Putamen (tissue), 1 donor: ENCODE results near the gene NAXD.
"Not testable (repeated sequence)": the region's sequence is repeated elsewhere in the genome, so short reads cannot be mapped to it uniquely, and the experiment has no call there.

ENCODE experiments used
- DNase-seq: peaks from one replicate; pipeline ENCODE4 v3.0.0-alpha.2; 2016; ENCODE audit warnings: low spot score

Gene NAXD

DNA sequence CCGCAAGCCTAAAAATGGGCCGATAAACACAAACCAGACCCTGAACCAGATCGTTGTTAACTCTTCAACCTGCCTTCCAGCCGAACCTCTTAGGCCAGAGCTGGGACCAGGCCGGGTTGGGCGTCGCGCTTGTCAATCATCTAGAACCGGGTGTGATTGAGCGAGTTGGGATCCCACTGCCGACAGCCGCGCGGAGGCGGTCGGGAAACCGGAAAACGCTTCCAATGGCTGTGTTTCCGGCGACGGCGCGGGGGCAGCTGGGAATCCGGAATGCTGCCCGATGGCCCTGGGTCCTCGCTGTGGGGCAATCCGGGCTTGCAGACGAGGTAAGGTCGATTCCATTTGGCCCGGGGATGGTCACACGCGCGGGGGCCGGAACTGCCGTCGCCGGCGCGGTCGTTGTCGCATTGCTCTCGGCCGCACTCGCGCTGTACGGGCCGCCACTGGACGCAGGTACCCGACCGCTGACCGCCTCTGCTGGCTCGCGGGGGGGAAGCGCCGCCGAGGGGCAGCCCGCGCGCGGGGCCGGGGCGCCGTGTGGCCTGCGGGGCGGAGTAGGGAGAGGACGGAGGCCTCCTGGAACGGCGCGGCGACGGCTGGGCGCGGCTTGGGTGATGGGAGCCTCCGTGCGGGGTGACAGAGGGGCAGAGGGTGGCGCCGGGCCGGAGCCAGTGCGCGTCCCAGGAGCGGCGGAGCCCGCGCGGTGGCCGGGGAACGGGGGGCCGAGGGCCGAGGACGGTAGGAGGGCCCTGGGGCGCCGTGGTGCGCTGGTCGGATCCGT lies at the start of gene NAXD:
Gene NAXD, plus strand, starts transcription at position 224 of the 781 bp plus-strand sequence. Its CDS starts 57 bp downstream, at position 281.
- peak; percentile 95 for DNase-seq

DNA sequence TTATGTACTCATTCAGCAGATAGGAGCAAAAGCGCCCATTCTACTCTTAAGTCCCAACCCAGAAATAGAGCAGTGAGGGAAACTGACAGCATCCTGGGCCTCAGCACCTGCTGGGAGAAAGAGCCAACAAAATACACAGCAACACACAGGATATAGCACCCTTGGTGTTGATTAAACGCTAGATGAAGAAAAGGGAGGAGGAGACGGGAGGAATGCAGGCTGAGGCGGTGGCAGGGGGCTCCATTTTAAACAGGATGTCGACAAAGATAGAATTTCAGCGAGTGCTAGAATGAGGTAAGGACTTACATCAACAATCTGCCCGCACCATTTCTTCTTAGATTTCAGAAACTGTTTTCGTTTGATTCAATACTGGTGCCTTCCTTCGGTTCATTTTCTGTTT lies 49.2 kb upstream of the NAXD start:
- no peak for DNase-seq

DNA sequence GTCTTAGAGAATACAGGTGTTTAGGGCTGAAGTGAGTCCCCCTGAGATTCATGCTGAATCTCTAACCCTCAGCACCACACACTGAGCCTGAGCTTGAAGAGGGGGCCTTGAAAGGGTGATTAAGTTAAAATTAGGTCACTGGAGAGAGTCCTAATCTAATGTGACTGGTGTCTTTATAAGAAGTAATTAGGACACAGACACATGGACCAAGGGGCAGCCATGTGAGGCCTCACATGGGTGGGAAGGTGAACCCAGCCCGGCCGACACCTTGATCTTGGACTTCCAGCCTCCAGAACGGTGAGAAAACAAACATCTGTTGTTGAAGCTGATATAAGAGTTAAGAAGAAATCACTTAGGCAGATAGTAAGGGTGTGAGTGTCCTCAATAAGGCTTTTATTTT lies 46.7 kb upstream of the NAXD start:
- no peak for DNase-seq

DNA sequence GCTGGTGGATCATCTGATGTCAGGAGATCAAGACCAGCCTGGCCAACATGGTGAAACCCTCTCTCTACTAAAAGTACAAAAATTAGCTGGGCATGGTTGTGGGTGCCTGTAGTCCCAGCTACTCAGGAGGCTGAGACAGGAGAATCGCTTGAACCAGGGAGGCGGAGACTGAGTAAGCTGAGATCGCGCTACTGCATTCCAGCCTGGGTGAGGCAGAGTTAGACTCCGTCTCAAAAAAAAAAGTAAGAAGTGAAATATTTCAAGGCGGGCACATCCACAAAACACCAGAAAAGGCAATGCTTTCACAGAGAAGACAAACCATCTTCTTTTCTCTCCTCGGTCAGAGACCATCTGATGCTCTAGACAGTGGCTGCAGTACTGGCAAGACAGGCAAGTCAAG lies 45.4 kb upstream of the NAXD start:
- DNase-seq: not testable (repeated sequence)

DNA sequence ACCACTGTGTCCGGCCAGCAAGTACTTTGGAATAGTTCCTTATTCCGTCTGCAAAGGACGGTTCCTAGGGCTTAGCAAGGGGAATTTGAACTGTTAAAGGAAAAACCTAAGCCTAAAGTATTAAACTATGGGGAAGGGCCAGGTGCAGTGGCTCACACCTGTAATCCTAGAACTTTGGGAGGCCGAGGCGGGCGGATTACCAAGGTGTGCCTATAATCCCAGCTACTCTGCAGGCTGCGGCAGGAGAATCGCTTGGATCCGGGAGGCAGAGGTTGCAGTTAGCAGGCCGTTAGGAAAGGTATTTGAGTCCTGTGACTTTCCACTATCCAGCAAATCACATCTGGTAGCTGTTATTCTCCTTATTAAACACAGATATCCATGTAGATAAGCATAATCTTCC lies 44.5 kb upstream of the NAXD start:
- DNase-seq: no peak

DNA sequence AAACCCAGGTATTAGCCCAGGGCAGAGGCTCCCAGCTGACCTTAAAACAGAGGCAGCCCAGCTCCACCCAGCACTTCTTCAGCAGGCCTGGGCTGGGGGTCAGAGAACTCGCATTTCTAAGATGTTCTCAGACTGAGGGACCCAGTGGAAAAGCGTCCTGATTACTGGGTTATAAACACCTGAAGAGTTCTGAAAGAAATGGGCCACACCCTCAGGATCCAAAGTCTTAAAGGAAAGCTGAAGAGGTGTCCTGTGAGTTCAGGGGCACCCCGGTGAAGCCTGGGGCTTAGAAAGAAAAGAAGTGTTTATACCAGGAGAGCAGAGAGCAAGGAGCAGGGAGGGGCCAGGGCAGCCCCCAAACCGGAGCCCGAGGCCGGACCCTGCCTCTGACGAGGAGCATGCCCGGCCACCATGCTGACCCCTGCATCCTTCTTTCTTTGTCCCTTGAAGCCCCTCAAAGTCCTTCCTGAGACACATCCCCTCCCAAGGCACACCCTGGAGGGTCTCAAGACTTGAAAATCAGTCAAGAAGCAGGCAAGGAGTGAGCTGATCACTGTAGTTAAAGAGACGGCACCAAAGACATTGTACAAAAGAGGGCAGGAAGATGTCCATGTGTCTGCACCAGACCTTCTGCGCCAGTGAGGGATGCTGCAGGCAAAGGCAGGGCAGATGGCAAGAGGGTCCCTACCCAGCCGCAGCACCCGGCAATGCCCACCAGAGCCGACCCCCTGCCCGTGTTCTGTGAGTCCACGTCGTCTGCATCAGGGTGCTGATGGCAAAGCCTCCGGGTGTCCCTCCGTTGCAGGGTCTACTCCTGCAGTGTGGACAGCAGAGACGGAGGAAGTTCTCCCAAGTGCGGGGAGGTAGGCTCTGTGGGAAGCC lies 43.2 kb upstream of the NAXD start:
- no peak for DNase-seq

DNA sequence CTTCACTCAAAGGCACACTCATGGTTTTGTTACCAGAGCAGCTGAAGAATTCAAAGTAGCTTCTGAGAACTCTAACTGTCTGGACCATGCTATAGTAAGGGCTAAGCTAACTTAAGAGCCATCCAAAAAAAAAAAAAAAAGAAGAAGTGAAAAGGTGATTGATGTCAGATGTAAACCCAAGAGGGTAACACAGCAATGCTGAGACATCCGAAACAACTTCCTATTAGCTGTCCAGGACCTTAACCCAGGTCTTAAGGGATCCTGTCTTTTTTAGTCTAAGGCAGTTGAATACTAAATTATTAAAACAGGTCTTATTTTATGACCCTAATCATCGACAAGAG lies 42.6 kb upstream of the NAXD start:
- DNase-seq: no peak

DNA sequence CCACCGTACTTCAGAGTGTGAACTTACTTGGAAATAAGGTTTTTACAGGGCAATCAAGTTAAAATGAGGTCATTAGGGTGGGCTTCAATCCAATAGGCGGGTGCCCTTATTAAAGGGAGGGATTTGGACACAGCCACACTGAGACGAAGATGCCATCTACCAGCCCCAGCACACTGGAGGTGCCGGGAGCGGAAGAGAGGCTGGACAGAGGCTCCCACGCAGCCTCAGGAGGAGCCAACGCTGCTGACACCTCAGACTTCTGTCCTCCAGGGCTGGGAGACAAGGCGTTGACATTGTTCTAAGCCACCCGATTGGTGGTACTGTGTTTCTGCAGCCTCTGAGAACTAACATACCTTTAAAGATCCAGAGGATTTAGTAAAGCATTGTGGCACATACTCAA lies 41.2 kb upstream of the NAXD start:
- no peak for DNase-seq

DNA sequence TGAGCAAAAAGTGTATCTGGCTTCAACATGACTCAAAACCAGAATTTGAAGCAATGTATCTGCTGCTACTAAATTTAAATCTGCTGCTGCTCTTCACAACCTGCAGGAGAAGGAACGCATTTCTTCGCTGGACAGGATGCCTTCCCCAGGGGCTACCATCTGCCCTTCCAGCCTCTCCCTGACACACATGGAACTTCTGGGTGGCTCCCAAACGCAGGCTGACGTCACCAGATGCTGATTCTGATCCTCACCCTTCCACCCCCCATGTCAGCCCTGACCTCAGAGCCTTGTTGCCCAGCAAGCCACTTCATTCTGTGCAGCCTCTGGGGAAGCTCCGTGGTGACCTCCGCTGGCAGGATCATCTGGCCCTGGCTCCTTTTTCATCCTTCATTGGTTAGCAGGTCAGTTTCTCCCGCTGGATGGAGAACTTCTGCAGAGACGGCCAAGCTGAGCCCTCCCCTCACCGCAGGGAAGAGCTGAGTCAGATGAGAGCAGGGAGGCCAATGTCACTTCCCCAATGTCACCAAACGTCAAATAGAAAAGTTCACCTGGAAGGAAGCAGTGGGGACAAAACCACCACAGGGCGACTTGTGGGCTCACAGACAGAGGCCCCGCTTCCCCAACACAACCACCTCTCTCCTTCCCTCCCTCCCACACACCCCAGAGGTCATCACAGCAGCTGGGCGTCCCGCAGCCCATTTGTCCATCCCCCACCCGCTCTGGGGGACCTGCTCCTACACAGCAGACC lies 39.8 kb upstream of the NAXD start:
- no peak for DNase-seq

DNA sequence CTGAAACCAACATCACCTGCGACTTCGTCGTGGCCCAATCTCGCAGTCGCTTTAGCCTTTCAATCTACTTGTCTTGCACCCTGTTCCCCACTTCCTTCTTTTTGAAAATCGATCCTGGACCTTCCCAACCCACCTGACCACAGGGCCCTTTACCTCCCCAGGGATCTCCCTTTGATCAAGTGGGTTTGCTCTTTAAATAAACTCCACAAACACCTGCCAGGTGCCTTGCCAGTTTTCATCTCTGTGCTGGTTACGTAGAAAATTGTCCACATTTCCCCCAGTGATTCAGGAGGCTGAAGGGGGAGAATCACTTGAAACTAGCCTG lies 39.3 kb upstream of the NAXD start:
- DNase-seq: no peak

DNA sequence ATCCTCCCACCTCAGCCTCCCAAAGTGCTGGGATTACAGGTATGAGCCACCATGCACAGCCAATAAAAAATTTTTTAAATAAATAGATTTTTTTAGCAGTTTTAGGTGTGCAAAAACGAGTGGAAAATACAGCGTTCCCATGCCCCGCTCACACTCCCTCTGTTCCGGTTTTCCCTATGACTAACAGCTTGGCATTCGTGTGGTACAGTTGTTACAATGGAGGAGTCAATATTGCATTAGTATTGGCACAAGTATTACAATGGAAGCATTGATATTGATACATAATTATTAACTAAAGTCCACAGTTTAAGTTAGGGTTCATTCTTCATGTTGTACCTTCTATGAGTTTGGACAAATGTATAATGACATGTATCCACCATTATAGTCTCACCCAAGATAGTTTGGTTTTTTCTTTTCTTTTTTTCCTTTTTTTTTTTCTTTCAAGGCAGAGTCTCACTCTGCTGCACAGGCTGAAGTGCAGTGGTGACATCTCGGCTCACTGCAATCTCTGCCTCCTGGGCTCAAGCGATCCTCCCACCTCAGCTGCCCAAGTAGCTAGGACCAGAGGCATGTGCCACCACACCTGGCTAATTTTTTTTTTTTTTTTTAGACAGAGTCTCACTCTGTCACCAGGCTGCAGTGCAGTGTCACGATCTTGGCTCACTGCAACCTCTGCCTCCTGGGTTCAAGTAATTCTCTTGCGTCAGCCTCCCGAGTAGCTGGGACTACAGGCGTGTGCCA lies 38.4 kb upstream of the NAXD start:
- DNase-seq: no peak

DNA sequence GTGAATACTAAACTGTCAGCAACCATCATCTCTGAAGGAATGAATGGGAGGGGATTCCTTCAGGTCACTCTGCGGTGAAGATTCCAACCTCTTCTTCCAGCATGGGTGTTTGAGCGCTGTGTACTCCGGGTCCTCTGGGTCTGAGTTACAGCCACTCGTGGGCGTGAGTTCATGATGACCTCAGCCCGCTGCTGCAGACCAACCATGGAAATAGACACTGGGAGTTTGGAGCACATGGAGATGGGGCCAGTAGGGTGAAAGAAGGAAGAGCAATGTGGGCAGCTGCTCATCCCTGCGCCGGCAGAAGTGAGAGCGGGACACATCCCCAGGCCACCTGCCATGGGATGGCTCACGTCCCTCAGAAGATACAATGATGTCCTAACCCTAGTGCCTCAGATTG lies 37.0 kb upstream of the NAXD start:
- no peak for DNase-seq

DNA sequence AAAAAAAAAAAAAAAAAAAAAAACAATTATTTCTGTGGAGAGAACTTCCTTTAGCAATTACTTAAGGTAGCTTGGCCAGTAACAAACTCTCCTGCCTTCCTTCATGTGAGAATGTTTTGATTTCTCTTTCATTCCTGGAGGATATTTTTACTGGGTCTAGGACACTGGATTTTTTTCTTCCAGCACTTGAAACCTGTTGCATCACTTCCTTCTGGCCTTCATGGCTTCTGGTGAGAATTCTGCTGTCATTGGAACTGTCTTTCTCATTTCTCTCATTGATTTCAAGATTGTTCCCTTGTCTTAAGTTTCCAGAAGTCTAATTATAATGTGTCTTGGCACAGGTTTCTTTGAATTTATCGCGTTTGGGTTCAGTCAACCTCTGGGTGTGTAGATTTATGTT lies 34.5 kb upstream of the NAXD start:
- no peak for DNase-seq

DNA sequence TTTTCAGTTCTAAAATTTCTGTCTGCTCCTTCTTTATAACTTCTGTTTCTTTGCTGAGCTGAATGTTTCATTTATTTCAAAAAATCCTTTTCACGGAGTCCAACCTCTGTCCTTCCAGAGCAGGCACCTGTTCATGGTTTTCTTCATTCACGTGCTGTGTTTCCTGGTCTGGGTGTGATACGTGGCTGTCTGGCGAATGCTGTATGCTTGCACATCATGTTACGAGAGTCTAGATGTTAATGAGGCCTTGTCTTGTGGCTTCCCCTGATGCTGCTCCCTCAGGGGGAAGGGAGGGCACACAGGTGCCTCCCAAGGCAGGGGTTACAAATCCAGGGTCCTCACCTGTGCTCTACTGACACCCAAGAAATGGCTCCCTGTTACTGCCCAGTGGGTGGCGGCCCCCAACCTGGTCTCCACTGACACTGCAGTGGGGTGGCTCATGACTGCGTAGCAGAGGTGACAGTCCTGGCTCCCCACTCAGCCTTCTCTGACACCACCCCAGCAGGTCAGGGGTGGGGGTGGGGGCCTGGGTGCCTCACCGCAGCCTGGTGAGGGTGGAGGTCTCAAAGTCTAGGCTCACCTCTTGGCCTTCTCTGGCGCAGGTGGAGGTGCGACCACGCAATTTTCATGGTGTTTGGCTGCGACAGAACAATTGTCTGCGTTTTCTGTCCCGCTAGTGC lies 33.7 kb upstream of the NAXD start:
- DNase-seq: no peak

DNA sequence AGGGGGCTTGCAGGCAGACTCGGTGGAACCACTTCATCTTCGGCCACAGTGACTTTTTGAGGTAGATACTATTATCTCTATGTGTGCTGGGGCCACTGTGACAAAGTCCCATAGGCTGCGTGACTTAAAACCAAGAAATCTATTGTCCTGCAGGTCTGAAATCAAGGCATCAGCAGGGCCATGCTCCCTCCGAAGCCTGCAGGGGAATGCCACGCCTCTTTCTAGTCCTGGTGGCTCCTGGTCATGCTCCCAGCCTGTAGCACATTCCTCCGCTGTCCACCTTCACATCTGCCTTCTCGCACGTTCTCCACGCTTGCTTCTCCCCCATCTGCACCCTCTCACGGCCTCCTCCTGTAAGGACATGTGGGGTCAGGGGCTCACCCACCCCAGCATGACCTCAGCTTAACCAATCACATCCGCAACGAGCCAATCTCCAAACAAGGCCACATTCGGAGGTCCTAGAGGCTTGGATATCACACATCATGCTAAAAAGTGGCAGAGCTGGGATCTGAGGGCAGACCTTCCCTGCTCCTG lies 32.9 kb upstream of the NAXD start:
- DNase-seq: no peak

DNA sequence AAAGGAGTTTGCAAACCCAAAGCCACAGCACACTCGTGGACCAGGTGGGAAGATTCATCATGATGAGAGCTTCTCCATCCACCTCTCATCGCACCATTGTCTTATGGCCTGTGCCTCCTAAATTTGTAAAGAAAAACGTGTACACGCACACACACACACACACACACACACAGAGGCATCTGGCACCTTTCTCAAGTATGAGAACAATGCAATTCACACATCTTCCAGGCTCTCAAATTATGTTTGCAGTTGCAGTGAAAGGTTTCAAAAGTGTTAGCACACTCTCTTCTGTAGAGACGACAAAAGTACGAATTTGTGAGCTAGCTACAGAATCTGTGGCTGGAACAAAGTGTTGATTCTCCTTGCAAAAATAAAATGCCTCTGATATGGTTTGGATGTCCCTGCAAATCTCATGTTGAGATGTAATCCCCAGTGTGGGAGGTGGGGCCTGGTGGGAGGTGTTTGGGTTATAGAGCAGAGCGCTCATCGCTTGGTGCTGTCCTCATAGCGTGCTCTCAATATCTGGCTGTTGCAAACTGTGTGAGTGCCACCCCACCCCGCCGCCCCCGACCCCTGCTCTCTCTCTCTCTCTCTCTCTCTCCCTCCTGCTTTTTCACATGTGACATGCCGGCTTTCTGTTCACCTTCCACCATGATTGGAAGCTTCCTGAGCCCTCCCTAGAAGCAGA lies 32.0 kb upstream of the NAXD start:
- DNase-seq: no peak

DNA sequence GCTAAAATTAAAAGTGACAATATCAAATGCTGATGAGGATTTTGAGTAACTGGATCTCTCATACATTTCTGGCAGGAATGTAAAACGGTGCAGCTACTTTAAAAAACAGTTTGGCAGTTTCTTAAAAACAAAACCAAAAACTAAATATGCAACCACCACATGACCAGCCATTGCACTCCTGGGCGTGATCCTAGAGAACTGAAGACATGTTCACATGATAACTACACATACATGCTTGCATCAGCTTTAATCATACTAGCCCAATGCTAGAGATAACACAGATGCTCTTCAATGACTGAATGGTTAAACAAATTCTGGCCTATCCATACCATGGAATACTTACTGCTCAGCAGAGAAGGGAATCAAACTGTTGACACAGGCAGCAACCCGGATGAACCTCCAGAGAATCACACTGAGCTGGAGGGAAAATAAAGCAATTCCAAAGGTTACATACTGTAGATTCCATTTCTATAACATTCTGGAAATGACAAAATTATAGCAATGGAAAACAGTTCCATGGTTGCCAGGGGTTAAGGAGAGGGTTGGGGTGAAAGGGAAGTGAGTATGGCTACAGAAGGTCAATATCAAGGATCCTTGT lies 25.5 kb upstream of the NAXD start:
- no peak for DNase-seq

DNA sequence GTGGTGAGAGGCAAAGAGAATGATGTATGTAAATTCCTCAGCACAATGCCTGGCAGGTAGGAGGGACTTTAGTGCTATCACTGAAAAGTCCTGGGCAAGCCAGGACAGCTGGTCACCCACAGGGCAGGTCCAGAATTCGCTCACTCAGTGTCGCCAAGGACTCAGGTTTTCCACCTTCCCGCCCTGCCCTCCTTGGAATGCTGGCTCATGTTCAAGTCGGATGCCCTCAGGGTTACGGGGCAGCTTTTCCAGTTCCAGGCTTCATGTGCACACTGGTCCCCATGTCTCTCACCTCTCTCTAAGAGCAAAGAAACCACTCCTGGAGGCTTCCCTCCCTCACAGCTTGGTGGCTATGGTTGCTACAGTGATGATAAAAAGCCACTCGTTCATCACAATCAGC lies 24.8 kb upstream of the NAXD start:
- no peak for DNase-seq

DNA sequence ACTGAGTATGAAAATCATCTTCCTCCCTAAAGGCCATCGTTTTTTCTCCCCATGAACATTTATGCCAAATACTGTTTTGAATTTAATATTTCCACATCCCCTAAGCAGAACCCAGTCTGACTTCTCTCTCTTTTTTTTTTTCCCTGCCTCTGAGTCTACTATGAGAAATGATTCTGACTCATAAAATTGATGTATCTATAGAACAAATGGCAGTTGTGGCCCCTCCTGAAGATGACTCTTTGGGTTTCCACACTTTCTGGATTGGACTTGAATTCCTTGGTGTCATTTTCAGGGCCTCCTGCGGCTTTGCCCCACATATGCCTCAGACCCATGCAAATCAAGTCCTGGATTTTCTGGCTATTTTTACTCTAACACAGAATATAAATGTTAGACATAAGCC lies 22.7 kb upstream of the NAXD start:
- DNase-seq: no peak

DNA sequence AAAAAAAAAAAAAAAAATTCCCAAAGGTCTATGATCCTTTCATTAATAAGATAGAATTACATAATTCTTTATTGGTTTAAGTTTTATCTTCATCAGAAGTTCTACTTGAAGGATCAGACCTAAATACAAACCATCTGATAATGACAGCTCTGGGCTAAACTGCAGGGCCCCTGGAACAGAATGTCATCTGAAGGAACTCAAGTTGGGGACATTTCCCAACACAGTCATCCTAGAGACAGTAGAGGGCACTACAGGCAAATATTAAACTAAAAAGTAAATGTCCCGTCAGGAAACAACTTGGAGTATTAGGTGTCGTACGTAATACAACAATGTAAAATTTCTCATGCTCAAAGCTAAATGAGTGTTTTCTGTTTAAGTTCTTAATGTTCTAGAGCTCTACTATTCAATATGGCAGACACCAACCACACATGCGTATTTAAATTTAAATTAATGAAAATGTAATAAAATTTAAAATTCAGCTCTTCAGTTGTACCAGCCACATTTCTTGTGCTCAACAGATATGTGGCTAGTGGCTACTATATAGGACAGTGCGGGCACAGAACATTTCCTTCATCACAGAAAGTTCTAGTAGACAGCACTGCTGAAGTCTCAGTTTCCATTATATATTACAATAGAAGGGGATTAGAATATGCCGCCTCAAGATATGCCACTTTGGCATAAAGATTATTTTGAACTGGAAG lies 21.8 kb upstream of the NAXD start:
- no peak for DNase-seq
